GM18498 (cell line): Measurements from ENCODE around the gene INO80B.
"Not testable (repeated sequence)": the region's sequence is repeated elsewhere in the genome, so short reads cannot be mapped to it uniquely, and the experiment has no call there.

Experiments
- ATAC-seq: cut with Tn5 transposase; IDR thresholded peaks from one replicate; pipeline ENCODE4 v1.9.1; 2021; ENCODE audit warnings: mild to moderate bottlenecking, moderate library complexity; ENCODE audit not compliant: unreplicated experiment

INO80B gene

GRCh38 chr2:74454654-74455511, at the start of gene INO80B:
Gene INO80B (plus strand): TSS chr2:74455087. CDS start chr2:74455117, 30 bp downstream.
- peak; percentile 43 for ATAC-seq

GRCh38 chr2:74406035-74406434, 48.9 kb upstream of the INO80B start:
- ATAC-seq: no peak

GRCh38 chr2:74407682-74408081, 47.2 kb upstream of the INO80B start:
- ATAC-seq: no peak

- ATAC-seq: no peak
These were observed 41.7 kb upstream of the INO80B start for GRCh38 chr2:74413001-74413698.

- no peak for ATAC-seq
These were observed 40.4 kb upstream of the INO80B start for GRCh38 chr2:74414441-74414840.

GRCh38 chr2:74414881-74415761, 39.8 kb upstream of the INO80B start:
- peak; percentile 45 for ATAC-seq

- ATAC-seq: no peak
These were observed 39.0 kb upstream of the INO80B start for GRCh38 chr2:74415762-74416395.

- no peak for ATAC-seq
These were observed 38.1 kb upstream of the INO80B start for GRCh38 chr2:74416778-74417177.

GRCh38 chr2:74417197-74417596, 37.7 kb upstream of the INO80B start:
- ATAC-seq: no peak

GRCh38 chr2:74417763-74418162, 37.1 kb upstream of the INO80B start:
- ATAC-seq: no peak

GRCh38 chr2:74418312-74418711, 36.6 kb upstream of the INO80B start:
- ATAC-seq: no peak

GRCh38 chr2:74419345-74419744, 35.5 kb upstream of the INO80B start:
- ATAC-seq: no peak

GRCh38 chr2:74420006-74420405, 34.9 kb upstream of the INO80B start:
- no peak for ATAC-seq

- ATAC-seq: not testable (repeated sequence)
These were observed 34.3 kb upstream of the INO80B start for GRCh38 chr2:74420443-74421103.

GRCh38 chr2:74421221-74421870, 33.5 kb upstream of the INO80B start, which contains the start of the genes C2orf81 and WDR54:
Gene C2orf81 (minus strand): TSS chr2:74421619. CDS start chr2:74421560, 59 bp downstream.
Gene WDR54 (plus strand): TSS chr2:74421730. CDS start chr2:74422154, 424 bp downstream.
- peak; percentile 95 for ATAC-seq

- ATAC-seq: no peak
These were observed 31.4 kb upstream of the INO80B start for GRCh38 chr2:74423231-74424095.

- ATAC-seq: no peak
These were observed 30.5 kb upstream of the INO80B start for GRCh38 chr2:74424139-74424992.
